GM19043 (cell line): ENCODE data around the gene CPNE9.

Experiments used
- ATAC-seq: cut with Tn5 transposase; IDR thresholded peaks from one replicate; pipeline ENCODE4 v1.9.1; 2021; ENCODE audit warnings: low read depth; ENCODE audit not compliant: unreplicated experiment

CPNE9 gene

GRCh38 chr3:9744162-9744561 is 40.5 kb downstream of the CPNE9 start:
- ATAC-seq, result no peak

GRCh38 chr3:9745521-9745920 is 41.9 kb downstream of the CPNE9 start:
- no peak for ATAC-seq

DNA sequence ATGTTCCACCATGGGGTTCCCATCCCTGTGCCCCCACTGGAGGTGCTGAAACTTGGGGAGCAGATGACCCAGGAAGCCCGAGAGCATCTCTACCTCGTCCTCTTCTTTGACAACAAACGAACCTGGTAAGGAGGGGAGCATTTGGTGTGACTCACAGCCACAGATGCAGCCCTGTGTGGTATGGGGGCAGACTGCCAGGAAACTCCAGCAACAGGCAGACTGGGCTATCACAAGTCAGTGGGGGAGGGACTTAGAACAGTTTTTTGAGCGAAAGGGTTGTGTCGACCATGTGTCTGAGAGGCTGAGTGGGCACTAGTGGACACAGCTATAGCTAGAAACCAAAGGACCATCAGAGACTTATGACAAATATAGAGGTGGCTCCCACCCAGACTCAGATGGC is 42.7 kb downstream of the CPNE9 start:
- ATAC-seq, result no peak

DNA sequence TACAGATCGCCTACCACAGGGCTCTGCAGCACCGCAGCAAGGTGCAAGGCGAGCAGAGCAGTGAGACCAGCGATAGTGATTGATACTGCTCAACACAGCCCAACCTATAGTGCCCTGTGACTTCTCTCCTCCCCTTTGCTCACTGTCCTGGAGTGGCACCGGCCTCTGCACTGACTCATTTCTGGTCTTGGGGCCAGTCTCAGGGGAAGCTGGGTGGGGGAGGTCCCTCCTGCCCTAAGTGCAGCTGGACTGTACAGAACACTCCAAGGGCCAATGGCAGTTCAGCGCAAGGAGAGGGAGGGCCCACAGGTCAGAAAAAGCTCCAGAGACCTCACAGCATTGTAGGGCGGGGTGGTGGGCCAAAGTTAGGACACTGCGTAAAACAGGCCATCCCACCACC is 43.6 kb downstream of the CPNE9 start:
- ATAC-seq, result no peak

GRCh38 chr3:9748031-9748430 is 44.4 kb downstream of the CPNE9 start:
- ATAC-seq, result no peak

DNA sequence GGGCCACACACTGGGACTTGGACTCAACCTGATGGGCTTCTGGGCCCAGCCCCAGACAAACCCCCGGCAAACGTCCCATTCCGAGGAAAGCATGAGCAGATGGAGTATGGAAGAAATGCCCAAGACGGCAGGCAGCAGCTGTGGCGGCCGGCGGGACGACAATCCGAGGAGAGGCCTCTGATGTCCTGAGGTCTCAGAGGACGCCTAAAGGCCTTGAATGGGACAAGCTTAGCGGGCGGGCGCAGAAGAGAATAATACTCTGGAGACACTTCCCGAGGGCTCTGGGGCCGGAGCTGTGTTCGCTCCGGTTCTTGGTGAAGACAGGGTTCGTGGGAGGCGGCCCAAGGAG is 45.6 kb downstream of the CPNE9 start:
- no peak for ATAC-seq

DNA sequence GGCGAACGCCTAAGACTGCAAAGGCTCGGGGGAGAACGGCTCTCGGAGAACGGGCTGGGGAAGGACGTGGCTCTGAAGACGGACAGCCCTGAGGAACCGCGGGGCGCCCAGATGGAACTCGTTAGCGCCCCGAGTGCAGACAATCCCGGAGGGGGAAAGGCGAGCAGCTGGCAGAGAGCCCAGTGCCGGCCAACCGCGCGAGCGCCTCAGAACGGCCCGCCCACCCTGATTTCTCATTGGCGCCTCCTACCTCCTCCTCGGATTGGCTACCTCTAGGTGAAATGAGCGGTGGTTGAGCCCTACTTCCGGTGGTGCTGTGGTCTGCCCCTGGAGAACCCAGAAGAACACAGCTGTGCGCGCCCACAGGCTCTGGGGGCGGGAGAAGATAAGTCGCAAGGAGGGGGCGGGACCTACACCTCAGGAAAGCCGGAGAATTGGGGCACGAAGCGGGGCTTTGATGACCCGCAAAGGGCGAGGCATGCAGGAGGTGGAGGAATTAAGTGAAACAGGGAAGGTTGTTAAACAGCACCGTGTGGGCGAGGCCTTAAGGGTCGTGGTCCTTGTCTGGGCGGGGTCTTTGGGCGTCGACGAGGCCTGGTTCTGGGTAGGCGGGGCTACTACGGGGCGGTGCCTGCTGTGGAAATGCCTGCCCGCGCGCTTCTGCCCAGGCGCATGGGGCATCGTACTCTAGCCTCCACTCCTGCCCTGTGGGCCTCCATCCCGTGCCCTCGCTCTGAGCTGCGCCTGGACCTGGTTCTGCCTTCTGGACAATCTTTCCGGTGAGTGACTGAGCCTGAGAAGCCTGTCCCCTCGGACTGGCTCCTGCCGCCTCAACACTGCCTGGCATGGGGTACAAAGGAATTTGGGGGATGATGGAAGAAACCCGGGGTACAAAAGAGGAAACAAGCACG is 46.3 kb downstream of the CPNE9 start, which contains the start of gene OGG1:
OGG1 (plus strand) TSS at position 308 of the 911 bp plus-strand sequence; CDS start at position 643, 335 bp downstream.
- peak; percentile 90 for ATAC-seq

- ATAC-seq, result no peak
These were observed 47.2 kb downstream of the CPNE9 start for GRCh38 chr3:9750556-9751411.

GRCh38 chr3:9754678-9755077 is 51.0 kb downstream of the CPNE9 start:
- ATAC-seq, result no peak

DNA sequence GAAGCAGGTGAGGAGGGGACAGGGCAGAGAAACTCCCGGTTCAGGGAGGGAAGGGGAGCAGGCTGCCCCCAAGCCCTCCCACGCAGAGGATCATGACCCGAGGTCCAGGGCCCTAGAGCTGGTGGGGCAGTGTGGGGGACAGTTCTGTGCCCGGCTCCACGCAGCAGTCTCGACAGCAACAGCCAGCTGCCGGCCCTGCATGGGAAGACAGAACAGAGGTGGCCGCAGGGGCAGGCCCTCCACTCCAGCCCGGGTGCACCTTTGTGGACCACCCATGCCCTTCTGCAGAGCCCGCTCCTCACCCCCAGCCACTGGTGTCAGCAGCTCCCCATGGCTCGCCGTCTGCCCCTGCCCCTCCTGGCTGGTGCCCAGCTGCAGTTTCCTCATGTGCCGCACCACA is 53.8 kb downstream of the CPNE9 start:
- no peak for ATAC-seq

GRCh38 chr3:9760779-9761505 is 57.3 kb downstream of the CPNE9 start:
- no peak for ATAC-seq

DNA sequence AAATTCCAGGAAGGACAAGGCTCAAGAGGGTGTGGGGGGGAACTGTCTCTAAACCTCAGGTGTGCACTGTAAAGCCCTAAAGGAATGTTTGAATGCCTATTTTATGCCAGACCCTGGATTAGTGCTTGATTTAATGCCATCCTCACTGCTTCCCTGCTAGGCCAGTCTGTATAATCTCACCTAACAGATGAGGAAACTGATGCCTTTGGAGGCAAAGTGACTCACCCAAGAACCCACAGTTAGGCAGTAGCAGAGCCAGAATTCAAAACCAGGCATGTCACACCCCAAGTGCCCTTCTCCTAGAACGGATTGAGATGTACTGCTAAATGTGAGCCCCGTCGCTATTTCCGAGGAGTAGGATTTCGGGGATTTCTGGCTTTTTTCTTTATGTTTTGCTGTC is 58.3 kb downstream of the CPNE9 start:
- ATAC-seq, result no peak

GRCh38 chr3:9762871-9763270 is 59.2 kb downstream of the CPNE9 start:
- ATAC-seq, result no peak

DNA sequence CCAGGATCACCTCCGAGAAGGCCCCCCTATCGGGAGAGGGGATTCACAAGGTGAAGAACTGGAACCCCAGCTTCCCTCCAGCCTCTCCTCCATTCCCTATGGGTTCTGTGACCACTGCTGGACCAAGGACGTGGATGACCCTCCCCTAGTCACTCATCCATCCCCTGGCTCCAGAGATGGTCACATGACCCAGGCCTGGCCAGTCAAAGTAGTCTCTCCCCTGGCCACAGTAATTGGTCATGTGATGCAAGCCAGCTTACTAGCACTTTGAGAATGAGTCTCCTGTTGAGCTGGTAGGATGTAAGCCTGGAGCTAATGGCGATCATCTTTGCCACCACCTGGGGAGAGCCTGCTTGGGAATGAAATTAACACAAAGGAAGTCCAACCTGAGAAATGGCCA is 62.2 kb downstream of the CPNE9 start:
- no peak for ATAC-seq

- no peak for ATAC-seq
These were observed 63.8 kb downstream of the CPNE9 start for GRCh38 chr3:9767418-9767817.

- no peak for ATAC-seq
These were observed 64.6 kb downstream of the CPNE9 start for GRCh38 chr3:9768141-9768775.

DNA sequence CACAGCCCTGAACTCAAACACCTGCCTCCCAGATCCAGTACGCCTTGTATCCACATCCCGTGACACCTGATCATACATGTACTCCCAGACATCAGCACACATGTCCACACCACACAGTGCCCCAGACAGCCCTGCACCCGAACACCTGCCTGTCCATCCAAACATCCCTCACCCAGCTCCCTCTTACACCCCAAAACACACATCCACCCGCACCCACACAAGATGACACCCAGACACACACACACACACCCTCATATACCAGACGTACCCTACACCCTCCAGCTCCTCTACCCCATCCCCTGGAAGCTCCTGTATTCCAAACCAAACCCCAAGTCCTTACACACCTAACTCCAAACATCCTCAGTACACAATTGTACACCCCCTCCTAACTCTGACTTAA is 65.4 kb downstream of the CPNE9 start:
- ATAC-seq, result no peak

- ATAC-seq, result no peak
These were observed 66.0 kb downstream of the CPNE9 start, which contains the start of gene CAMK1 for GRCh38 chr3:9769426-9770275. TSS of gene CAMK1 (minus strand) at chr3:9769947. CDS start at chr3:9767749, 2,198 bp downstream.

GRCh38 chr3:9770276-9770812 is 66.7 kb downstream of the CPNE9 start:
- no peak for ATAC-seq
